GM12801 (cell line): ENCODE measurements around the gene MLX.

Experiments
- CTCF ChIP-seq: IDR thresholded peaks from one replicate; pipeline ENCODE4 v1.5.1; 2011; ENCODE audit warnings: control low read depth; ENCODE audit not compliant: insufficient read length; ENCODE audit errors: extremely low read depth

The MLX gene

GRCh38 chr17:42603318-42603717 is 36.4 kb downstream of the MLX start:
- TF ChIP-seq CTCF: no peak

- no peak for TF ChIP-seq CTCF
Observed at GRCh38 chr17:42607769-42608168, 40.9 kb downstream of the MLX start.

GRCh38 chr17:42608305-42609181 is 41.6 kb downstream of the MLX start:
- no peak for TF ChIP-seq CTCF

GRCh38 chr17:42609182-42609813 is 42.4 kb downstream of the MLX start, which contains the start of the genes RETREG3 and TUBG1:
Gene RETREG3, minus strand, starts transcription at chr17:42609374. Its CDS starts 50 bp downstream, at chr17:42609324.
Gene TUBG1, plus strand, starts transcription at chr17:42609683. Its CDS starts 55 bp downstream, at chr17:42609738.
- TF ChIP-seq CTCF: no peak

GRCh38 chr17:42612013-42612412 is 45.1 kb downstream of the MLX start:
- no peak for TF ChIP-seq CTCF

GRCh38 chr17:42613699-42614295 is 46.9 kb downstream of the MLX start:
- TF ChIP-seq CTCF: no peak

GRCh38 chr17:42617956-42618431 is 51.1 kb downstream of the MLX start:
- TF ChIP-seq CTCF: no peak
